Fibroblast of skin of abdomen (primary cell): ENCODE measurements around the gene MIPOL1. TPM values are rescaled to one million over a fixed set of nuclear protein-coding genes. Genes with fewer than 3 reads are reported as not detected.
"Not testable (repeated sequence)": the region's sequence is repeated elsewhere in the genome, so short reads cannot be mapped to it uniquely, and the experiment has no call there.

Source experiments
- DNase-seq: peaks from one replicate; pipeline ENCODE4 v3.0.0-alpha.2; 2013
- polyA plus RNA-seq, 2 experiments: library from polyadenylated mRNA; unstranded; fragments of 120-200 nt; gene quantifications; one replicate each; pipeline ENCODE4 v1.2.1, GENCODE V29; 2013; ENCODE audit not compliant: insufficient read length in 2 of 2

The MIPOL1 gene, protein sequence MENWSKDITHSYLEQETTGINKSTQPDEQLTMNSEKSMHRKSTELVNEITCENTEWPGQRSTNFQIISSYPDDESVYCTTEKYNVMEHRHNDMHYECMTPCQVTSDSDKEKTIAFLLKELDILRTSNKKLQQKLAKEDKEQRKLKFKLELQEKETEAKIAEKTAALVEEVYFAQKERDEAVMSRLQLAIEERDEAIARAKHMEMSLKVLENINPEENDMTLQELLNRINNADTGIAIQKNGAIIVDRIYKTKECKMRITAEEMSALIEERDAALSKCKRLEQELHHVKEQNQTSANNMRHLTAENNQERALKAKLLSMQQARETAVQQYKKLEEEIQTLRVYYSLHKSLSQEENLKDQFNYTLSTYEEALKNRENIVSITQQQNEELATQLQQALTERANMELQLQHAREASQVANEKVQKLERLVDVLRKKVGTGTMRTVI
- polyA plus RNA-seq (2013, experiment 1 of 2; ENCODE audit: insufficient read length), result 6.8 TPM
- 6.6 TPM for polyA plus RNA-seq (2013, experiment 2 of 2; ENCODE audit: insufficient read length)

DNA sequence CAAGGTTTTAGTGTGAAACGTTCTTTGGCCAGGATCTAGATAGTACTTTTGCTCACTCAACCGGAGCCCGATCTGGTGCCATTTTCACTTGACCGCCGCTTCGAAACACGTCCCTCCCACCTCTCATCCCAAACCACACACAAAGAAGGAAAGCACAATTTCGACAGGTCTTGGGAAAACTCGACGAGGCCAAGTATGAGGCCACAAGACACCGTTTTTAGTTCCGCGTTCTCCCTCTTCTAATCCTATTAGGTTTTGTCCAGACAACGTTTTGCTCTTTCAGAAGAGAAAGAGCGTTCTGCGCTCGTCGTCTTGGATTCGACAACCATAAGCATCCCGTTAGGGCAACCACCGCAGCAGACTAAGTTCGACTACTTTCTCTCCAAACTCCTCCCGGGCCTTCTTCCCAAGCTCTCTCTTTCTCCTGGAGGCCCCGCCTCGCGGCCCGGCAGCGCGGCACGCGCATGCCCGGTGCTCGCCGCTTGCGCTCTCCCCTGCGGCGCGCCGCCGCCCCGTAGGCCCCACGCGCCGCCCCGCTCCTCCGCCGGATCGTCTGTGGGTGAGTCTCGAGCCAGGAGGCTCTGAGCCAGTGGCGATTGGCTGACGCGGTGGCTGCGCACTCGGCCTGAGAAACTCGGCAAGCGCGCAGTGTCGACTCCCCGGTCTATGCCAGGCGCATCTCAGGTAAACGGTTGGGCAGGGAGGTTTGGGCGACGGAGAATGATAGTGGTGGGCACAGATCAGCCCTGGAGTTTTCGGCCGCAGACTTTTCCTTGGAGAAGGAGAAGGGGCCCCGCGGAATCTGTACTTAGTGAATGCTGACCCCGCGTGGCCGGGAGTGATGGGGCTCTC lies at the start of gene MIPOL1:
MIPOL1 (plus strand) TSS at position 517 of the 852 bp plus-strand sequence. CDS start 49,952 bp downstream, outside the sequence.
- peak; percentile 92 for DNase-seq

DNA sequence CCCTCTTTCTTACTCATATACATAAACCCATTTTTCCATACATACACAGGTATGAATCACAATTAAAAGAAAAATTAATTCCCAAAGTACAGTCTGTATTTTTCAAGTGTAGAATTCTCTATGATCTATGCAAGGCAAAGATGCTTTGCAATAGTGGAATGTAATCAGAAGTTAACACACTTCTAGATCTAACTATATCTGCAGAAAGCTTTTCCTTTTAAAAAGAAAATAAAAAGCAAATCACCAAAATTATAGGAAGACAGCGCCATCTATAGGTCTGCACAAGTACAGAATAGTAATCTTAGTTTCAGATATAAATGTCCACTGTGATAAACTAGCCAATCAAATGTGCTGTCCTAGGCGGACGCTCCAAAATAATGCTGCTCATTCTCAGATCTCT lies 47.3 kb upstream of the MIPOL1 start:
- DNase-seq, result peak; percentile 38

DNA sequence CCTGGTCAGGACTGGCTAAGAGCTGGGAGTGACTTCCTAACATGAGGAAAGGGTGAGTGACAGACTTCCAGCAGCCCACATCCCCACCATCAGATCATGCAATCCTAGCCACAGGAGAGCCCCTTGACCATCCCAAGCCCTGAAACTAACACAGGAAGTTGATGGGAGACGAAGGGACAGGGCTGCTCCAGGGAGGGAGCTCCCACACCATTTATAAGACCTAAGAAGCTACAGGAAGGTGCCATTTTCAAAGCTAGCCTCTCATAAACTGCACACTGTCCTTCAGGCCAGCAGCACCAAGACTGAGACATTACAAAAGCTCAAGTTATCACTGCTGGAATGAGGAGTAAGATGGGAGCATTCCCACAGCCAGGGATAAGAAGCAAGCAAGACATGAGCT lies 44.7 kb upstream of the MIPOL1 start:
- no peak for DNase-seq

DNA sequence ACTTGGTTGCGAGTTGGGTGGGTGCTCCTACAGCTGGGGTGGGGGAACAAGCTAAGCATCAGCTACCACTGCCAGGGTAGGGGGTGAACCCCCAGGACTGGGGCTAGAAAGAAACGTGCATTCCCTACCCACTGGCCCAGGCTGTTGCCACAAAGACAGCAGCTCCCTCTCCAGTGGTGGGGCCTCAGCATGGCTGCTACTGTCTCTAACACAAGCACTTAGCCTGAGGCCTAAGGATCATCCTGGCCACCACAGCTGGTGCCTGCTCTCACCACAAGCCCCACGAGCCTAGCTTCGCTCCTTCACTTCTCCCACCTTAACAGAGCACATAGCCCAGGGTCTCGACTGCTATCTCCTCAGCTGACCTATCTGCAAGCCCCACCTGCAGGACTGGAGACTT lies 44.3 kb upstream of the MIPOL1 start:
- no peak for DNase-seq

DNA sequence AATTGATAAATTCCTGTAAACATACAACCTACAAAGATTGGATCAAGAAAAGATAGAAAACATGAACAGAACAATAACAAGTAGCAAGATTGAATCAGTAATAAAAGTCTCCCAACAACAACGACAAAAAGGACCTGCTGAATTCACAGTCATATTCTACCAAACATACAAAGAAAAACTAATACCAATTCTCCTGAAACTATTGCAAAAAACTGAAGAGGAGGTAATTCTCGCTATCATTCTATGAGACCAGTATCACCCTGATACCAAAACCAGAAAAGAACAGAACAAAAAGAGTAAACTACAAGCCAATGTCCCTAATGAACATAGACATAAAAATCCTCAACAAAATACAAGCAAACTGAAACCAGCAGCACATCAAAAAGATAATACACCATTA lies 39.8 kb upstream of the MIPOL1 start:
- DNase-seq, result no peak

DNA sequence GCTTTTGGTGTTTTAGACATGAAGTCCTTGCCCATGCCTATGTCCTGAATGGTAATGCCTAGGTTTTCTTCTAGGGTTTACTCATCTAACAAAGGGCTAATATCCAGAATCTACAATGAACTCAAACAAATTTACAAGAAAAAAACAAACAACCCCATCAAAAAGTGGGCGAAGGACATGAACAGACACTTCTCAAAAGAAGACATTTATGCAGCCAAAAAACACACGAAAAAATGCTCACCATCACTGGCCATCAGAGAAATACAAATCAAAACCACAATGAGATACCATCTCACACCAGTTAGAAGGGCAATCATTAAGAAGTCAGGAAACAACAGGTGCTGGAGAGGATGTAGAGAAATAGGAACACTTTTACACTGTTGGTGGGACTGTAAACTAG lies 35.4 kb upstream of the MIPOL1 start:
- not testable (repeated sequence) for DNase-seq

DNA sequence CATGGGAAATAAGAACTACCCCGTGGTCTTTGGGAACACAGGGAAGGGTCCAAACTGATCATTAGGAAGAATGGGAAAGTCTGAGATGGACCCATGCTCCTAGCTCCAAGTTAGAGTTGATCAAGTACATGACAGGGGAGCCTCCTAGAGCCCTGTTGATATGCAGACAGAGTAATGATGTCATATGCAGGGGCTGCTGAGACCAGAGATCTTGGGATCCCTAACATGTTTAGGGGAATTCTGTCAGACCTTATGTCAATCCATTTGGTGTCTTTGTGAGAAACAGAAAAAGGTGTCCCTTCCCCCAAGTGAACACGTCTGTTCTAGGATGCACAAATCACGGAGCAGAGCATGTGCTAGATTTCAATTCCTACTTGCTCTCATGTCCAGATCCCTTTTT lies 31.9 kb upstream of the MIPOL1 start:
- no peak for DNase-seq

DNA sequence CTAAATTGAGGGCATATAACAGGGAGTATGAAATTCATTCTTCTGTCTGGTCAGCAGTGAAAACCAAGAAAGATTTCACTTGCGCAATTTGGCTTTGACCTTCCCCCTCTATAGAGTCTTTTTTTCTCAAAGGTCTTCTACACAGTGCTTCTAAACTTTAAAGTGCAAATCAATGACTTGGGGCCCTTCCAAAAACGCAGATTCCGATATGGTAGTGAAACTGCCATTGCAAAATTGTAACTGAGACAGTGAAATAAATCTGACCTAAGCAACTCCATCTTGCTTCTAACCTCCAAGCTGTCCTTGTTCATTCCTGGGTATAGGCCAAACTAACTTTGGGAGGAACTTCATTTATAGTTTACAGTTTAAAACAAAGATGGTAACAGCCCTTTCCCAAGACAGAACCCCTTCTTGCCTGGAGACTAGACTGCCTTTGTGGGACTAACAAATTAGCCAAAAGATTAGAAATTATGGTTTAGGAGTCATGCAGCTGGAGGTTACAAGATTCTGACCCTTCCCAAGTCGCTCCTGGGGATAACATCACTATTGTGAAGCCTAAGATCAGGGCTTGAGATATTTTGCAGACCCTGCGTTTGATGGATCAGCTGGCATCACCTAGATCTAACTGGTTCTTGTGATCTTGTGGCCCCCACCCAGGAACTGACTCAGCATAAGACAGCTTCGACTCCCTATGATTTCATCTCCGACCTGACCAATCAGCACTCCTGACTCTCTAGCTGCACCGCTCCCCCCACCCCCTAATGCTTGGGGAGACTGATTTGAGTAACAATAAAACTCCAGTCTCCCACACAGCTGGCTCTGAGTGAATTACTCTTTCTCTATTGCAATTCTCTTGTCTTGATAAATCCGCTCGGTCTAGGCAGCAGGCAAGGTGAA lies 30.3 kb upstream of the MIPOL1 start:
- no peak for DNase-seq

DNA sequence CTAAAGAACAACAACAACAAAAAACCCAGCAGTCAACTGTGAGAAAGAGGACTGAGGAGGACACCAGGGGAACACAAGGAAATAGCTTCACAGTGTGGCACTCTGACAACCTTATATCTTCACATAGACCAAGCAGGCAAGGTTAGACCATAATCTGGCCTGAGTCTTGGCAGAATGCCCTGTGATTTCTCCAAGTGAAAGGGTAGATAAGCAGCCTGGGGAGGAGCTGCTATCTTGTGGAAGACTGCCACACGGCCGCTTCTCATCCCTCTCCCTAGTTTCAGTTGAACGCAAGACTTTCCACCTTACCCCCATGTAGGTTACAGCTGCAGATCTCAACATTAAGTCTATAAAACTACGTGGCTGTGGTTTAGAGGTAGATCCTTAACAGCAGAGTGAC lies 29.0 kb upstream of the MIPOL1 start:
- no peak for DNase-seq

DNA sequence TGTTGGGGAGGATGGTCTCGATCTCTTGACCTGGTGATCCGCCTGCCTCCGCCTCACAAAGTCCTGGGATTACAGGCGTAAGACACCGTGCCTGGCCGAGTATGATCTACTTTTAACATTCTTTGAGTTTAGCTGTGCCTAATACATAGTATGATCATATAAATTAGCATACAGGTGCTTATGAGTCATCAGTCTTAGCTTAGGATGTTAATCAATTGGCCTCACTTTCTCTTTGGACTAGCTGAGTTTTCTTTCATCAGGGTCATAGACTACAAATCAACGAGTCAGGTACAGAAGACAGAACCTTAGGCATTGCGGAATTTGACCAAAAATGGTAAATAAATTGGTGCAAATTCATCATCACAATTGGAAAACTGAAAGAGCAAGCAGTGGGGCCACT lies 27.5 kb upstream of the MIPOL1 start:
- DNase-seq, result no peak

DNA sequence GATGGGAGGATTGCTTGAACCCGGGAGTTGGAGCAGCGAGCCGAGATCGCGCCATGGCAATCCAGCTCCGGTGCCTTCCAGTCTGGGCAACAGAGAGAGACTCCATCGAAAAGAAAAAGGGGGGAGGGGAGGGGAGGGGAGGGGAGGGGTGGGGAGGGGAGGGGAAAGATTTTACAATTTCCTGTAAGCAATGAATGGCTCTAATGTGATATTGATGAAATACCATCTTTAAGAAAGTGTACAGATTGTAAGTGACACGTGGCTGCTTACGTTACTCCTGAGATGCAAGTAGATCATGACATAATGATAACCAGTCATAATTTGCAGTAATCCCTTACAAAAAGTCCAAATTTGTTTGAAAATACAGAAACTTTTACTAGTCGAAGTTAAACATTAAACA lies 26.7 kb upstream of the MIPOL1 start:
- no peak for DNase-seq

DNA sequence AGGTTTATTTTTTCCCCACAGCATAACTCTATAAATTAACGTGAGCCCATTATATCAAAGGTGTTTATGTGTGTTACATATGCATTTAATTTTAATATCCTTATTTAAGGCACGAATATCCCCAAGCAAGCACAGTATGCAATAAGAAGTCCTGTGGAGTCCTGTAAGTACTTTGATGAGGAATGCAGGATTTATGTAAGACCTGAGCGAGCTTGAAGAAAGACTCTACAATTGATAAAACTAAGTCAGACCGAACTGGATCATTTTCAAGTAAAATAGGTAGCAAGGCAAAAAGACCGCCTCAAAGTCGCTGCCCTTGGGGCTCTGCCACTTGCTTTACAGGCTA lies 26.1 kb upstream of the MIPOL1 start:
- DNase-seq, result no peak

DNA sequence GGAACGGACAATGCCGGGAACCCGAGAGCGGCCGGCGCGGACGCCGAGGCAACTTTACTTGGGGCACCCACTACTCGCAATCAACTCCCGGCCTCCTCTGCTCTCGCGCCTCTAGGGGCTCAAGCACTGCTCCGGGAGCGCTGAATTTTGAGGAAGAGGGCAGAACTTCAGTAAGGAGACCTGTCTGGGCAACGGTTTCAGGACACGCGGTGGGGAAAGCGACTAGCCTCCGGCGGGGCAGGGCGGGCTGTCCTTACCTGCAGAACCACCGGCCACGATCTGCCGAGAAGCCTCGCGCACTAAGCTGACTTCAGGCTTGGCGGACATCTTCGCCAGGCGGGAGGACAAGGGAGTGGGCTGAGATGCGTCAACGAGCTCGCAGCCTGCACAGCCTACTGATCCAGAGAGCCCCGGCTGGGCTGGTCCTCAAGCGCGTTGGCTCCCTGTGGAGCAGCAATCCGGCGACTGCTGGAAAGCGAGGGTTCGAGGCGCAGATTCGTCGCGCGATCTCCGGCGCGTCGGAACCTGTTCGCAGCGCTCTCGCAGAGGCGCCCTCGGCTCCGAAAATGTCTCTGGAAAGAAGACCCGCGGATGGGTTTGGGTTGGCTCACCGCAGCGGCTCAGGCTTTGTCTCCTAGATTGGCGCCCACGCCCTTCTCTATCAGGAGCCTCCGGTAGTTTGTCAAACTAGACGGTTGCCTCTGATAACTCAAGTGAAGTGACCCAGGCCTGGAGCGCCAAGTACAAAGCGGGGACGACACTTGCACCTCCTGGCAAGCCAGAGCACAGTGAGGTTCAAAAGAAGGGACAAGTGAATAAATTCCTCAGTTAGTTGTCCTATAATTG lies 25.5 kb upstream of the MIPOL1 start, which contains the start of gene SLC25A21:
SLC25A21 (minus strand) TSS at position 583 of the 846 bp plus-strand sequence.
- DNase-seq, result peak; percentile 83

DNA sequence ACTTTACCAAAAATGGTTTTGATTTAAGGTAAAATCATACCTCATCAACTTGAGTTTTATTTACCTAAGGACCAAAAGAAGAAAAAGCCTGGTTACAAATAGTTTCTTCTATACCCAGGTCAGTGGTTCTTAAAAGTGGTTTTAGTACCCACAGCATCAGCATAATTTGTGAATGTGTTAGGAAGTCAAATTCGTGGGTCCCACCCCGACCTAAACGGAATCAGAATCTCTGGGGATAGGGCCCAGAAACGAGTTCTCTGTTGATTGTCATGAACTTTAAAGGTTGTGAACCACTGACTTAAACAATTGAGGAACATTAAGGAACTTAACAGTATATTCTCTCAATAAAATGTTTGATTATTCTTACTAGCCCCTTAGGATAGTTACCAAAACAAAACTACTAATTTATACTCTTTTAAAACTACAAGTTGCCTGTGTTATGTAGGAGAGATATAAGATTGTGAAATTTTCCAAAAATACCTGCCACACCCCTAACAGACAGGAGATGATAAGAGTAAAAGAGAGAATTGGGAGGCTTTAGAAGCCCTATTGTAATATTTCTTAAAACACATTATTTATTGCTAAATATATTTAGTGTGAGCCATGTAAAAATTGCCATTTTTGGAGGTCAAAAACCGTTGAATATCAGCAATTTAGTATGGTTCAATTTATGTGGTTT lies 24.7 kb upstream of the MIPOL1 start:
- DNase-seq, result no peak

DNA sequence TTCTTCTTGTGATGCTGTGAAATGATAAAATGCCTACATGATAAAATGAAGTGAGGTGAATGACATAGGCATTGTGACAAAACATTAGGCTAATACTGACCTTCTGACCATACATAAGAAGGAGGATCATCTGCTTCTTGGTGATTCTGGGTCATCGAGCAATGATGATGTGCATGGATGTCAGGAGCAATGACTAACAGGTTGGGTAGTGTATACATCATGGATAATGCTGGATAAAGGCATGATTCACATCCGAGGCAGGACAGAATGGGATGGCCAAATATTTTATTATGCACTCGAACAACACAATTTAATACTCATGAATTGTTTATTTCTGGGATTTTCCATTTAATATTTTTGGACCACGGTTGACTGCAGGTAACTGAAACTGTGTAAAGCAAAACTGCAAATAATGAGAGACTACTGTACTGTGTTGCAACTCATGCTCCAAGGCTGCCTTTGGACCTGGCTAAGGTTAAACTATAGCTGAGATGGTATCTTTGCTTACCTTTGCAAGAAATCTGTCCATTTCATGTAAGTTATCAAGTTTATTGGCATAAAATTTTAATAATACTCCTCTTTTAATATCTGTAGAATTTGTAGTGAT lies 17.7 kb upstream of the MIPOL1 start:
- DNase-seq, result peak; percentile 4

DNA sequence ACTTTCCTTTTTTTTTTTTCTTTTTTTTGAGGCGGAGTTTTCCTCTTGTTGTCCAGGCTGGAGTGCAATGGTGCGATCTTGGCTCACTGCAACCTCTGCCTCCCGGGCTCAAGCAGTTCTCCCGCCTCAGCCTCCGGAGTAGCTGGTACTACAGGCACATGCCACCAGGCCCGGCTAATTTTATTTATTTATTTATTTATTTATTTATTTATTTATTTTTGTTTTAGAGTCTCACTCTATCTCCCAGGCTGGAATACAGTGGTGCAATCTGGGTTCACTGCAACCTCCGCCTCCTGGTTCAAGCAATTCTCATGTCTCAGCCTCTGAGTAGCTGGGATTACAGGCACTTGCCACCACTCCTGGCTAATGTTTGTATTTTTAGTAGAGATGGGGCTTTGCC lies 16.9 kb upstream of the MIPOL1 start:
- DNase-seq, result not testable (repeated sequence)

DNA sequence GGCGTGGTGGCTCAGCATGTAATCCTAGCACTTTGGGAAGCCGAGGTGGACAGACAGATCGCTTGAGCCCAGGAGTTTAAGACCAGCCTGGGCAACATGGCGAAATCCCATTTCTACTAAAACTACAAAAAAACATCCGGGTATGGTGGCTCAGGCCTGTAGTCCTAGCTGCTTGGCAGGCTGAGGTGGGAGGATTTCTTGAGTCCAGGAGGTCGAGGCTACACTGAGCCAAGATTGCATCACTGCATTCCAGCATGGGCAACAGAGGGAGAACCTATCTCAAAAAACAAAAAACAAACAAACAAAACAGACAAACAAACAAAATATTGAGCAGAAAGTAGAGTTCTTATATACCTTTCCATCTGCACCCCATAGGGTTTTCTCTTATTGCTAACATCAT lies 16.3 kb upstream of the MIPOL1 start:
- DNase-seq, result no peak

DNA sequence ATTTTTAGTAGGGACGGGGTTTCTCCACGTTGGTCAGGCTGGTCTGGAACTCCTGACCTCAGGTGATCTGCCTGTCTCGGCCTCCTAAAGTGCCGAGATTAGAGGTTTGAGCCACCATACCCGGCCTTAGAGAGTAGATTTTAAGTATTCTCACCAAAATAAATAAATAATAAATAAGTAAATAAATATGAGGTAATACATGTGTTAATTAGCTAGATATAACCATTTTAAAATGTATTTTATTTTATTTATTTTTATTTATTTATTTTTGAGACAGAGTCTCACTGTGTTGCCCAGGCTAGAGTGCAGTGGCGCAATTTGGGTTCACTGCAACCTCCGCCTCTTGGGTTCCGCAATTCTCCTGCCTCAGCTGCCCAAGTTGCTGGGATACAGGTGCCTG lies 13.2 kb upstream of the MIPOL1 start:
- not testable (repeated sequence) for DNase-seq

DNA sequence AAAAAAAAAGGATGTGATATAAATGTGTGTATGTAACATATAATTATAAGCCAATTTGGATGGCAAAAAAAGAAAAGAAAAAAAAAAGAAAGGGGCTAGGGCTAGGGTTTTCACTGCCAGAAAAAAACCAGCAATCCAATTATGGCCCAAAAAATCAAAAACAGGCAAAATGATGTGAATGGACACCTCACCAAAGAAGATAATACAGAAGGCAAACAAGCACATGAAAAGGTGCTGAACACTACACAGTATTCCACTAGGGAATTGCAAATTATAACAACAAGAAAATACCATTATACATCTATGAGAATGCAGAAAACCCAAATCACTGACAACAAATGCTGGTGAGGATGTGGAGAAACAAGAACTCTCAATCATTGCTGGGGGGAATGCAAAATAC lies 12.1 kb upstream of the MIPOL1 start:
- DNase-seq, result no peak

DNA sequence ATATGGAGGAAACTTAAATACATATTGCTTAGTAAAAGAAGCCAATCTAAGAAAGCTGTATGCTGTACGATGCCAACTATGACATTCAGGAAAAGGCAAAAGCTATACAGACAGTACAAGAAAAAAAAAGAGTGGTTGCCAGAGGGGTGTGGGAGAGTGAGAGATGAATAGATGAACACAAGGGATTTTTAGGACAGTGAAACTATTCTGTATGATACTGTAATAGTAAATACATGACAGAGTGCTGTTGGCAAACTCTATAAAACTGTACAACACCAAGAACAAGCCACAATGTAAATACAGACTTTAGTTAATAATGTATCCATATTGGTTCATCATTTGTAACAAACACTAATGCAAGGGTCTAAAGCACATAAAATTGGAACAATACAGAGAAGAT lies 10.9 kb upstream of the MIPOL1 start:
- no peak for DNase-seq
